GM23338 (cell line): ENCODE data around the gene MRPS12. TPM values are rescaled to one million over a fixed set of nuclear protein-coding genes. Genes with fewer than 3 reads are reported as not detected.

Experiments used
- ATAC-seq: fragments of 200-7000 bp; cut with Tn5 transposase; 3 replicates; pipeline ENCODE4 v1.9.1; 2020
- DNase-seq: peaks from one replicate; pipeline ENCODE4 v3.0.0-alpha.2; 2015; ENCODE audit warnings: low spot score
- H2AFZ ChIP-seq: fragments of 200-600 bp; sonication (generic); 2 replicates; pipeline ENCODE4 v1.8.0; 2016; ENCODE audit warnings: antibody characterized with exemption, mild to moderate bottlenecking, moderate library complexity
- H3F3A ChIP-seq: fragments of 200-600 bp; sonication (generic); replicated peaks from 2 replicates; pipeline ENCODE4 v1.8.0; 2017; ENCODE audit warnings: antibody characterized with exemption, mixed run types, low read depth
- H3K27ac ChIP-seq: fragments of 200-600 bp; sonication (generic); 2 replicates; pipeline ENCODE4 v1.6.1; 2016; ENCODE audit warnings: low read depth
- H3K27me3 ChIP-seq: fragments of 200-600 bp; sonication (generic); 2 replicates; pipeline ENCODE4 v1.8.0; 2016; ENCODE audit warnings: mild to moderate bottlenecking, mixed run types, moderate library complexity; ENCODE audit not compliant: insufficient read depth
- H3K36me3 ChIP-seq: fragments of 200-600 bp; sonication (generic); 2 replicates; pipeline ENCODE4 v1.8.0; 2016; ENCODE audit warnings: mild to moderate bottlenecking; ENCODE audit not compliant: insufficient read depth
- H3K4me1 ChIP-seq: fragments of 200-600 bp; sonication (generic); 2 replicates; pipeline ENCODE4 v1.8.0; 2016; ENCODE audit warnings: mild to moderate bottlenecking, moderate library complexity; ENCODE audit not compliant: insufficient read depth
- H3K4me2 ChIP-seq: fragments of 200-600 bp; sonication (generic); 2 replicates; pipeline ENCODE4 v1.7.1; 2017; ENCODE audit warnings: mixed run types
- H3K4me3 ChIP-seq: fragments of 200-600 bp; sonication (generic); 2 replicates; pipeline ENCODE4 v1.6.1; 2016; ENCODE audit warnings: mixed run types
- H3K79me2 ChIP-seq: fragments of 200-600 bp; sonication (generic); replicated peaks from 2 replicates; pipeline ENCODE4 v1.8.0; 2017; ENCODE audit warnings: mild to moderate bottlenecking; ENCODE audit not compliant: insufficient read depth
- H3K9me2 ChIP-seq: fragments of 200-600 bp; sonication (generic); 2 replicates; pipeline ENCODE4 v1.8.0; 2017; ENCODE audit not compliant: insufficient read depth
- H4K20me1 ChIP-seq: fragments of 200-600 bp; sonication (generic); replicated peaks from 2 replicates; pipeline ENCODE4 v1.8.0; 2017; ENCODE audit warnings: mild to moderate bottlenecking; ENCODE audit not compliant: insufficient read depth
- H3K27ac Mint-ChIP-seq: 2 replicates; pipeline ENCODE4 v1.8.0; 2020; ENCODE audit warnings: inconsistent platforms, mild to moderate bottlenecking, moderate library complexity, mixed read lengths
- H3K27me3 Mint-ChIP-seq: 3 replicates; pipeline ENCODE4 v1.8.0; 2022; ENCODE audit warnings: low read depth, mild to moderate bottlenecking, moderate library complexity, mixed read lengths, inconsistent platforms; ENCODE audit not compliant: insufficient read depth, poor library complexity
- H3K36me3 Mint-ChIP-seq: 3 replicates; pipeline ENCODE4 v1.8.0; 2021; ENCODE audit warnings: low read depth, mild to moderate bottlenecking, inconsistent platforms, moderate library complexity, mixed read lengths
- H3K4me1 Mint-ChIP-seq: 3 replicates; pipeline ENCODE4 v1.8.0; 2020; ENCODE audit warnings: mild to moderate bottlenecking, inconsistent platforms, mixed read lengths
- H3K4me3 Mint-ChIP-seq: 3 replicates; pipeline ENCODE4 v1.8.0; 2021; ENCODE audit warnings: moderate library complexity, mild to moderate bottlenecking, inconsistent platforms, mixed read lengths
- H3K9me3 Mint-ChIP-seq: 3 replicates; pipeline ENCODE4 v1.8.0; 2020; ENCODE audit warnings: moderate library complexity, mild to moderate bottlenecking, inconsistent platforms, mixed read lengths
- CREB1 ChIP-seq: fragments of 250-450 bp; sonication (Bioruptor Pico); IDR thresholded peaks from 2 replicates; pipeline ENCODE4 v1.5.0; 2020; ENCODE audit warnings: low read depth, mild to moderate bottlenecking, moderate library complexity
- EZH2 ChIP-seq: fragments of 200-600 bp; sonication (generic); IDR thresholded peaks from one replicate; pipeline ENCODE4 v1.8.0; 2017; ENCODE audit warnings: antibody characterized with exemption, mild to moderate bottlenecking, low read depth; ENCODE audit not compliant: unreplicated experiment
- EZH2phosphoT487 ChIP-seq: fragments of 200-600 bp; sonication (generic); IDR thresholded peaks from one replicate; pipeline ENCODE4 v1.8.1; 2018; ENCODE audit warnings: antibody characterized with exemption; ENCODE audit not compliant: unreplicated experiment
- JUNB ChIP-seq: IDR thresholded peaks from one replicate; pipeline ENCODE4 v1.6.1; 2016; ENCODE audit warnings: antibody characterized with exemption; ENCODE audit not compliant: unreplicated experiment
- NANOG ChIP-seq: IDR thresholded peaks from 2 replicates; pipeline ENCODE4 v1.6.1; 2016; ENCODE audit warnings: antibody characterized with exemption, borderline replicate concordance
- POLR2AphosphoS5 ChIP-seq: IDR thresholded peaks from 2 replicates; pipeline ENCODE4 v1.6.1; 2016; ENCODE audit warnings: antibody characterized with exemption, low read depth
- STAT1 ChIP-seq: IDR thresholded peaks from one replicate; pipeline ENCODE4 v1.6.1; 2016; ENCODE audit warnings: antibody characterized with exemption; ENCODE audit not compliant: unreplicated experiment
- ZNF114 ChIP-seq: fragments of 250-450 bp; sonication (Bioruptor Pico); IDR thresholded peaks from 2 replicates; pipeline ENCODE4 v1.5.0; 2020; ENCODE audit warnings: mild to moderate bottlenecking, moderate library complexity
- ZNF331 ChIP-seq: fragments of 250-450 bp; sonication (Bioruptor Pico); IDR thresholded peaks from 2 replicates; pipeline ENCODE4 v1.5.0; 2020; ENCODE audit warnings: low read depth, mild to moderate bottlenecking, moderate library complexity
- polyA plus RNA-seq: library from polyadenylated mRNA; unstranded; fragments of >200 nt; fragmentation: Nextera tagmentation; extraction: Ambion mirVana; gene quantifications from 2 replicates; pipeline ENCODE4 v1.2.1, GENCODE V29; 2016
- total RNA-seq: library from RNA; depleted of rRNA; stranded (reverse); fragments of >200 nt; shearing (Covaris generic); gene quantifications from 2 replicates; pipeline ENCODE4 v1.2.3, GENCODE V29; 2014
- TF ChIP-seq, protein P1 (sequence below): fragments of 250-450 bp; sonication (Bioruptor Pico); IDR thresholded peaks from 2 replicates; pipeline ENCODE4 v1.5.0; 2020; ENCODE audit warnings: mild to moderate bottlenecking, moderate library complexity
- TF ChIP-seq, protein P2 (sequence below), 2 experiments: fragments of 200-600 bp in 1 of 2; sonication (generic) in 1 of 2; conservative IDR thresholded peaks; 2 replicates each; pipeline versions ENCODE4 v1.5.1 to v1.6.1; 2016 to 2017; ENCODE audit warnings: antibody characterized with exemption in 2 of 2, low read depth in 2 of 2, mild to moderate bottlenecking in 2 of 2, moderate library complexity in 1 of 2
- TF ChIP-seq, protein P3 (sequence below): IDR thresholded peaks from 2 replicates; pipeline ENCODE4 v1.6.1; 2016; ENCODE audit warnings: antibody characterized with exemption
- TF ChIP-seq, protein P4 (sequence below): IDR thresholded peaks from one replicate; pipeline ENCODE4 v1.6.1; 2018; ENCODE audit warnings: antibody characterized with exemption; ENCODE audit not compliant: unreplicated experiment

Gene MRPS12
- total and polyA plus RNA-seq, 2 experiments from 2014 or later = 74.1 to 86.3 TPM

DNA sequence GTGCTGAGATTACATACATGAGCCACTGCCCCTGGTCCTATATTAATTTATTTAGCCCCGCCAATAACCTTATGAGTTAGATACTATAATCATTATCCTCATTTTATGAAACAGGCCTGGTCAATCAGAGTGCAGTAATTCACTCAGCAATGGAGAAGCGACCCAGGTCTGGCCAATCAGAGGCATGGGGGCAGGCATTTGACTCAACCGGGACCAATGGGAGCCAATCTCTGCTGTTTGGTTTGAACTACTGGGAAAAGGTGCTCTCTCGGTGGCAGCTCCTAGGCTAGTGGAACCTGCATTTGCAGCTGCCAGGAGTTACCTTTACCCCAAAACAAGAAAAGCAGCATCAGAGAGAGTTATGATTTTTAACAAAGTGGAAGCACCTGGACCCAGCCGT lies 37.9 kb upstream of the MRPS12 start:
- Mint-ChIP-seq H3K4me1 (peaks cover 3% of the 10 kb centered on the region; the same call in 2 of the 3 replicates), H3K27me3 (peaks cover 3% of the 10 kb centered on the region), H3K36me3 (0 out of 3 replicates have a peak, but pooled peaks cover 3% of the 10 kb centered on the region), H3K4me3 (no peak overlapping the region; the same call in 2 of the 3 replicates), H3K9me3 (no peaks in the 10 kb centered on the region; the same call in 2 of the 3 replicates), H3K27ac (no peak overlapping the region)
- Histone ChIP-seq H3K9me2 (no peaks in the 10 kb centered on the region), H3K4me1 (no peaks in the 10 kb centered on the region), H3K27ac (no peak overlapping the region), H3F3A (no peaks in the 10 kb centered on the region), H3K36me3 (no peaks in the 10 kb centered on the region), H3K27me3 (no peaks in the 10 kb centered on the region), H3K79me2 (no peaks in the 10 kb centered on the region), H3K4me2 (no peak overlapping the region), H3K4me3 (no peak overlapping the region), H2AFZ (no peak overlapping the region), H4K20me1 (no peaks in the 10 kb centered on the region)
- DNase-seq (peak; percentile 42), ATAC-seq (peak; percentile 73)
- TF ChIP-seq ZNF331 (CRISPR knock-in tag) = no peak
- no peak for TF ChIP-seq STAT1
- TF ChIP-seq EZH2phosphoT487 = no peak
- no peak for TF ChIP-seq EZH2
- TF ChIP-seq NANOG = no peak
- no peak for TF ChIP-seq POLR2AphosphoS5
- TF ChIP-seq JUNB = no peak
- TF ChIP-seq, protein P1, sequence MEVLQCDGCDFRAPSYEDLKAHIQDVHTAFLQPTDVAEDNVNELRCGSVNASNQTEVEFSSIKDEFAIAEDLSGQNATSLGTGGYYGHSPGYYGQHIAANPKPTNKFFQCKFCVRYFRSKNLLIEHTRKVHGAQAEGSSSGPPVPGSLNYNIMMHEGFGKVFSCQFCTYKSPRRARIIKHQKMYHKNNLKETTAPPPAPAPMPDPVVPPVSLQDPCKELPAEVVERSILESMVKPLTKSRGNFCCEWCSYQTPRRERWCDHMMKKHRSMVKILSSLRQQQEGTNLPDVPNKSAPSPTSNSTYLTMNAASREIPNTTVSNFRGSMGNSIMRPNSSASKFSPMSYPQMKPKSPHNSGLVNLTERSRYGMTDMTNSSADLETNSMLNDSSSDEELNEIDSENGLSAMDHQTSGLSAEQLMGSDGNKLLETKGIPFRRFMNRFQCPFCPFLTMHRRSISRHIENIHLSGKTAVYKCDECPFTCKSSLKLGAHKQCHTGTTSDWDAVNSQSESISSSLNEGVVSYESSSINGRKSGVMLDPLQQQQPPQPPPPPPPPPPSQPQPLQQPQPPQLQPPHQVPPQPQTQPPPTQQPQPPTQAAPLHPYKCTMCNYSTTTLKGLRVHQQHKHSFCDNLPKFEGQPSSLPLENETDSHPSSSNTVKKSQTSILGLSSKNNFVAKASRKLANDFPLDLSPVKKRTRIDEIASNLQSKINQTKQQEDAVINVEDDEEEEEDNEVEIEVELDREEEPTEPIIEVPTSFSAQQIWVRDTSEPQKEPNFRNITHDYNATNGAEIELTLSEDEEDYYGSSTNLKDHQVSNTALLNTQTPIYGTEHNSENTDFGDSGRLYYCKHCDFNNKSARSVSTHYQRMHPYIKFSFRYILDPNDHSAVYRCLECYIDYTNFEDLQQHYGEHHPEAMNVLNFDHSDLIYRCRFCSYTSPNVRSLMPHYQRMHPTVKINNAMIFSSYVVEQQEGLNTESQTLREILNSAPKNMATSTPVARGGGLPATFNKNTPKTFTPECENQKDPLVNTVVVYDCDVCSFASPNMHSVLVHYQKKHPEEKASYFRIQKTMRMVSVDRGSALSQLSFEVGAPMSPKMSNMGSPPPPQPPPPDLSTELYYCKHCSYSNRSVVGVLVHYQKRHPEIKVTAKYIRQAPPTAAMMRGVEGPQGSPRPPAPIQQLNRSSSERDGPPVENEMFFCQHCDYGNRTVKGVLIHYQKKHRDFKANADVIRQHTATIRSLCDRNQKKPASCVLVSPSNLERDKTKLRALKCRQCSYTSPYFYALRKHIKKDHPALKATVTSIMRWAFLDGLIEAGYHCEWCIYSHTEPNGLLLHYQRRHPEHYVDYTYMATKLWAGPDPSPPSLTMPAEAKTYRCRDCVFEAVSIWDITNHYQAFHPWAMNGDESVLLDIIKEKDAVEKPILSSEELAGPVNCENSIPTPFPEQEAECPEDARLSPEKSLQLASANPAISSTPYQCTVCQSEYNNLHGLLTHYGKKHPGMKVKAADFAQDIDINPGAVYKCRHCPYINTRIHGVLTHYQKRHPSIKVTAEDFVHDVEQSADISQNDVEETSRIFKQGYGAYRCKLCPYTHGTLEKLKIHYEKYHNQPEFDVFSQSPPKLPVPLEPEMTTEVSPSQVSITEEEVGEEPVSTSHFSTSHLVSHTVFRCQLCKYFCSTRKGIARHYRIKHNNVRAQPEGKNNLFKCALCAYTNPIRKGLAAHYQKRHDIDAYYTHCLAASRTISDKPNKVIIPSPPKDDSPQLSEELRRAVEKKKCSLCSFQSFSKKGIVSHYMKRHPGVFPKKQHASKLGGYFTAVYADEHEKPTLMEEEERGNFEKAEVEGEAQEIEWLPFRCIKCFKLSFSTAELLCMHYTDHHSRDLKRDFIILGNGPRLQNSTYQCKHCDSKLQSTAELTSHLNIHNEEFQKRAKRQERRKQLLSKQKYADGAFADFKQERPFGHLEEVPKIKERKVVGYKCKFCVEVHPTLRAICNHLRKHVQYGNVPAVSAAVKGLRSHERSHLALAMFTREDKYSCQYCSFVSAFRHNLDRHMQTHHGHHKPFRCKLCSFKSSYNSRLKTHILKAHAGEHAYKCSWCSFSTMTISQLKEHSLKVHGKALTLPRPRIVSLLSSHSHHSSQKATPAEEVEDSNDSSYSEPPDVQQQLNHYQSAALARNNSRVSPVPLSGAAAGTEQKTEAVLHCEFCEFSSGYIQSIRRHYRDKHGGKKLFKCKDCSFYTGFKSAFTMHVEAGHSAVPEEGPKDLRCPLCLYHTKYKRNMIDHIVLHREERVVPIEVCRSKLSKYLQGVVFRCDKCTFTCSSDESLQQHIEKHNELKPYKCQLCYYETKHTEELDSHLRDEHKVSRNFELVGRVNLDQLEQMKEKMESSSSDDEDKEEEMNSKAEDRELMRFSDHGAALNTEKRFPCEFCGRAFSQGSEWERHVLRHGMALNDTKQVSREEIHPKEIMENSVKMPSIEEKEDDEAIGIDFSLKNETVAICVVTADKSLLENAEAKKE (CRISPR knock-in tag) = no peak
- TF ChIP-seq, protein P2, sequence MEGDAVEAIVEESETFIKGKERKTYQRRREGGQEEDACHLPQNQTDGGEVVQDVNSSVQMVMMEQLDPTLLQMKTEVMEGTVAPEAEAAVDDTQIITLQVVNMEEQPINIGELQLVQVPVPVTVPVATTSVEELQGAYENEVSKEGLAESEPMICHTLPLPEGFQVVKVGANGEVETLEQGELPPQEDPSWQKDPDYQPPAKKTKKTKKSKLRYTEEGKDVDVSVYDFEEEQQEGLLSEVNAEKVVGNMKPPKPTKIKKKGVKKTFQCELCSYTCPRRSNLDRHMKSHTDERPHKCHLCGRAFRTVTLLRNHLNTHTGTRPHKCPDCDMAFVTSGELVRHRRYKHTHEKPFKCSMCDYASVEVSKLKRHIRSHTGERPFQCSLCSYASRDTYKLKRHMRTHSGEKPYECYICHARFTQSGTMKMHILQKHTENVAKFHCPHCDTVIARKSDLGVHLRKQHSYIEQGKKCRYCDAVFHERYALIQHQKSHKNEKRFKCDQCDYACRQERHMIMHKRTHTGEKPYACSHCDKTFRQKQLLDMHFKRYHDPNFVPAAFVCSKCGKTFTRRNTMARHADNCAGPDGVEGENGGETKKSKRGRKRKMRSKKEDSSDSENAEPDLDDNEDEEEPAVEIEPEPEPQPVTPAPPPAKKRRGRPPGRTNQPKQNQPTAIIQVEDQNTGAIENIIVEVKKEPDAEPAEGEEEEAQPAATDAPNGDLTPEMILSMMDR (conservative IDR thresholded peaks at IDR 0.05; ENCODE audit: low read depth in 2 of 2) = no peak
- no peak for TF ChIP-seq CREB1 (CRISPR knock-in tag)
- TF ChIP-seq, protein P3, sequence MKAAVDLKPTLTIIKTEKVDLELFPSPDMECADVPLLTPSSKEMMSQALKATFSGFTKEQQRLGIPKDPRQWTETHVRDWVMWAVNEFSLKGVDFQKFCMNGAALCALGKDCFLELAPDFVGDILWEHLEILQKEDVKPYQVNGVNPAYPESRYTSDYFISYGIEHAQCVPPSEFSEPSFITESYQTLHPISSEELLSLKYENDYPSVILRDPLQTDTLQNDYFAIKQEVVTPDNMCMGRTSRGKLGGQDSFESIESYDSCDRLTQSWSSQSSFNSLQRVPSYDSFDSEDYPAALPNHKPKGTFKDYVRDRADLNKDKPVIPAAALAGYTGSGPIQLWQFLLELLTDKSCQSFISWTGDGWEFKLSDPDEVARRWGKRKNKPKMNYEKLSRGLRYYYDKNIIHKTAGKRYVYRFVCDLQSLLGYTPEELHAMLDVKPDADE = no peak
- TF ChIP-seq, protein P4, sequence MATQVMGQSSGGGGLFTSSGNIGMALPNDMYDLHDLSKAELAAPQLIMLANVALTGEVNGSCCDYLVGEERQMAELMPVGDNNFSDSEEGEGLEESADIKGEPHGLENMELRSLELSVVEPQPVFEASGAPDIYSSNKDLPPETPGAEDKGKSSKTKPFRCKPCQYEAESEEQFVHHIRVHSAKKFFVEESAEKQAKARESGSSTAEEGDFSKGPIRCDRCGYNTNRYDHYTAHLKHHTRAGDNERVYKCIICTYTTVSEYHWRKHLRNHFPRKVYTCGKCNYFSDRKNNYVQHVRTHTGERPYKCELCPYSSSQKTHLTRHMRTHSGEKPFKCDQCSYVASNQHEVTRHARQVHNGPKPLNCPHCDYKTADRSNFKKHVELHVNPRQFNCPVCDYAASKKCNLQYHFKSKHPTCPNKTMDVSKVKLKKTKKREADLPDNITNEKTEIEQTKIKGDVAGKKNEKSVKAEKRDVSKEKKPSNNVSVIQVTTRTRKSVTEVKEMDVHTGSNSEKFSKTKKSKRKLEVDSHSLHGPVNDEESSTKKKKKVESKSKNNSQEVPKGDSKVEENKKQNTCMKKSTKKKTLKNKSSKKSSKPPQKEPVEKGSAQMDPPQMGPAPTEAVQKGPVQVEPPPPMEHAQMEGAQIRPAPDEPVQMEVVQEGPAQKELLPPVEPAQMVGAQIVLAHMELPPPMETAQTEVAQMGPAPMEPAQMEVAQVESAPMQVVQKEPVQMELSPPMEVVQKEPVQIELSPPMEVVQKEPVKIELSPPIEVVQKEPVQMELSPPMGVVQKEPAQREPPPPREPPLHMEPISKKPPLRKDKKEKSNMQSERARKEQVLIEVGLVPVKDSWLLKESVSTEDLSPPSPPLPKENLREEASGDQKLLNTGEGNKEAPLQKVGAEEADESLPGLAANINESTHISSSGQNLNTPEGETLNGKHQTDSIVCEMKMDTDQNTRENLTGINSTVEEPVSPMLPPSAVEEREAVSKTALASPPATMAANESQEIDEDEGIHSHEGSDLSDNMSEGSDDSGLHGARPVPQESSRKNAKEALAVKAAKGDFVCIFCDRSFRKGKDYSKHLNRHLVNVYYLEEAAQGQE = no peak
- no peak for TF ChIP-seq ZNF114 (CRISPR knock-in tag)
